IMR-90 (cell line): Measurements from ENCODE around the gene SLFN12.

Experiments
- MAFK ChIP-seq: IDR thresholded peaks from 2 replicates; pipeline ENCODE4 v1.6.1; 2012; ENCODE audit warnings: low read depth, low read length, improper control_type of control experiment
- MXI1 ChIP-seq: IDR thresholded peaks from 2 replicates; pipeline ENCODE4 v1.6.1; 2012; ENCODE audit warnings: low read depth, mild to moderate bottlenecking, low read length, moderate library complexity, borderline replicate concordance
- POLR2A ChIP-seq: IDR thresholded peaks from 2 replicates; pipeline ENCODE4 v1.6.1; 2012; ENCODE audit warnings: mild to moderate bottlenecking, low read depth, low read length
- RAD21 ChIP-seq: IDR thresholded peaks from 2 replicates; pipeline ENCODE4 v1.6.1; 2012; ENCODE audit warnings: low read length, improper control_type of control experiment
- TF ChIP-seq, protein P1 (sequence below): conservative IDR thresholded peaks from 2 replicates; pipeline ENCODE4 v1.5.1; 2012; ENCODE audit warnings: mild to moderate bottlenecking, low read depth, low read length, improper control_type of control experiment

DNA sequence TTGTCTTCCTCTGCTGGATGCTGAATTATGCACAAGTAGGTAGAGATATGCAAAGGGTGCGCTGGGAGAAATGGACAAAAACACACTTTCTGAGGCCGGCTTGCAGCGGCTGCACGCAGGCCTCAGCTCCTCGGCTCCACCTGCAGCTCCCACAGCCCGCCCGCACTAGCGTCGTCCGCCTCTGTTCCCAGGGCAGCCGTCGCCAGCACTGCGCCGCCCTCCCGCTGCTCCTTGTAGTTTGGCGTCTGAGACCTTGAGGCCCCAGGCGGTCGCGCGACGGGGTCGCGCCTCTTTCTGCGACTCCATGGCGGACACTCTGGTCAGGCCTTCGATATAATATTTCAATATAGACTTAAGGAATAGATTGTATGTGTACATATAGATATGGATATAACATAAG is 24.8 kb downstream of the SLFN12 start:
- TF ChIP-seq POLR2A = no peak
- TF ChIP-seq RAD21 = no peak
- TF ChIP-seq, protein P1, sequence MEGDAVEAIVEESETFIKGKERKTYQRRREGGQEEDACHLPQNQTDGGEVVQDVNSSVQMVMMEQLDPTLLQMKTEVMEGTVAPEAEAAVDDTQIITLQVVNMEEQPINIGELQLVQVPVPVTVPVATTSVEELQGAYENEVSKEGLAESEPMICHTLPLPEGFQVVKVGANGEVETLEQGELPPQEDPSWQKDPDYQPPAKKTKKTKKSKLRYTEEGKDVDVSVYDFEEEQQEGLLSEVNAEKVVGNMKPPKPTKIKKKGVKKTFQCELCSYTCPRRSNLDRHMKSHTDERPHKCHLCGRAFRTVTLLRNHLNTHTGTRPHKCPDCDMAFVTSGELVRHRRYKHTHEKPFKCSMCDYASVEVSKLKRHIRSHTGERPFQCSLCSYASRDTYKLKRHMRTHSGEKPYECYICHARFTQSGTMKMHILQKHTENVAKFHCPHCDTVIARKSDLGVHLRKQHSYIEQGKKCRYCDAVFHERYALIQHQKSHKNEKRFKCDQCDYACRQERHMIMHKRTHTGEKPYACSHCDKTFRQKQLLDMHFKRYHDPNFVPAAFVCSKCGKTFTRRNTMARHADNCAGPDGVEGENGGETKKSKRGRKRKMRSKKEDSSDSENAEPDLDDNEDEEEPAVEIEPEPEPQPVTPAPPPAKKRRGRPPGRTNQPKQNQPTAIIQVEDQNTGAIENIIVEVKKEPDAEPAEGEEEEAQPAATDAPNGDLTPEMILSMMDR = no peak
- no peak for TF ChIP-seq MAFK
- TF ChIP-seq MXI1 = no peak
